Stimulated activated CD4-positive, alpha-beta T cell treated with anti-CD3 and anti-CD28 coated beads, Interleukin-12 subunit alpha, Interleukin-12 subunit beta, amount 100 ng/mL, for 24 hours (primary cell): ENCODE measurements around the gene OR1I1.

Source experiments
- DNase-seq, 2 experiments: peaks; one replicate each; pipeline ENCODE4 v3.0.0-alpha.2; 2020; ENCODE audit warnings: low read depth in 2 of 2

Gene OR1I1

GRCh38 chr19:15098460-15098859, 16.4 kb downstream of the OR1I1 start:
- no peak for DNase-seq

- no peak for DNase-seq
These were observed 17.1 kb downstream of the OR1I1 start for GRCh38 chr19:15099017-15099582.

- DNase-seq = peak; percentile 23 to 59
These were observed 19.6 kb downstream of the OR1I1 start for GRCh38 chr19:15101479-15102082.

- no peak for DNase-seq
These were observed 22.0 kb downstream of the OR1I1 start for GRCh38 chr19:15104003-15104402.

- DNase-seq = no peak
These were observed 22.4 kb downstream of the OR1I1 start for GRCh38 chr19:15104411-15104810.

GRCh38 chr19:15105044-15105443, 23.0 kb downstream of the OR1I1 start:
- DNase-seq = no peak

GRCh38 chr19:15107061-15108010, 25.3 kb downstream of the OR1I1 start, which contains the start of gene SYDE1:
Gene SYDE1 (plus strand): TSS chr19:15107401. CDS start chr19:15107434, 33 bp downstream.
- DNase-seq = no peak

- DNase-seq = no peak
These were observed 26.3 kb downstream of the OR1I1 start for GRCh38 chr19:15108145-15108844.

GRCh38 chr19:15108845-15109767, 27.1 kb downstream of the OR1I1 start:
- DNase-seq = no peak

- no peak for DNase-seq
These were observed 27.9 kb downstream of the OR1I1 start for GRCh38 chr19:15109768-15110417.

- no peak for DNase-seq
These were observed 28.4 kb downstream of the OR1I1 start for GRCh38 chr19:15110418-15110815.

GRCh38 chr19:15111758-15112157, 29.7 kb downstream of the OR1I1 start:
- DNase-seq = no peak

GRCh38 chr19:15112385-15112784, 30.4 kb downstream of the OR1I1 start:
- no peak for DNase-seq

GRCh38 chr19:15113245-15114152, 31.5 kb downstream of the OR1I1 start:
- DNase-seq = no peak

GRCh38 chr19:15114153-15114540, 32.1 kb downstream of the OR1I1 start:
- DNase-seq = no peak

GRCh38 chr19:15115080-15115479, 33.1 kb downstream of the OR1I1 start:
- DNase-seq = no peak

GRCh38 chr19:15115762-15116615, 34.0 kb downstream of the OR1I1 start:
- no peak for DNase-seq

- DNase-seq = no peak
These were observed 34.8 kb downstream of the OR1I1 start for GRCh38 chr19:15116856-15117255.
